ENCODE measurements around the gene PDK2.

Gene PDK2

GRCh38 chr17:50139950-50140885, 45.1 kb downstream of the PDK2 start:
- DNase-seq, result peak; percentile 73

DNA sequence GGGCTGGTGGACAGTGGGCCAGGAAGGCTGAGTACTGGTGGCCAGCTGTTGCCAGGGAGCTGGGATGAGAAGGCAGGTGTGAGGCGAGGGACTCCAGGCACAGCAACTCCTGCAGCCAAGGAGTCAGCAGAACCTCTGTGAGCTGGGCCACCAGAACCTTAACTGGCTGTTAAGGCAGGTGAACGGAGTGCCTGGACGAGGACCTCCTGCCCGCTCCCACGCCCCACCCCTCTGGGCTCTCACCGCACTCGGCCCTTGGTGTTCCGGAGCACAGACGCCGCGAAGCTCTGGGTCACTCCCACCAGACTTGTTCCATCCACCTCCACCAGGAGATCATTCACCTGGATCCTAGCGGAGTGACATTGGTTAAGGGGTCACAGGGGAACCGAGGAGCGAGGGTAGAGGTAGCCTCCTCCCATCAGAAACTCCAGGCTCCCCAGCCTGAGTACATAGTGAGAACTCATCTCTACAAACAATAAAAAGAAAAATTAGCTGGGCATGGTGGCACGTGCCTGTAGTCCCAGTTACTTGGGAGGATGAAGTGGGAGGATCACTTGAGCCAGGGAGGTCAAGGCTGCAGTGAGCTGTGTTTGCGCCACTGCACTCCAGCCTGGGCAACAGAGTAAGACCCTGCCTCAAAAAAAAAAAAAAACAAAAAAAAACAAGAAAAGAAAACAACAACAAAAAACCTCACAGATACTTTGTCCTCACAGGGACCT, 46.0 kb downstream of the PDK2 start:
- DNase-seq, result no peak

DNA sequence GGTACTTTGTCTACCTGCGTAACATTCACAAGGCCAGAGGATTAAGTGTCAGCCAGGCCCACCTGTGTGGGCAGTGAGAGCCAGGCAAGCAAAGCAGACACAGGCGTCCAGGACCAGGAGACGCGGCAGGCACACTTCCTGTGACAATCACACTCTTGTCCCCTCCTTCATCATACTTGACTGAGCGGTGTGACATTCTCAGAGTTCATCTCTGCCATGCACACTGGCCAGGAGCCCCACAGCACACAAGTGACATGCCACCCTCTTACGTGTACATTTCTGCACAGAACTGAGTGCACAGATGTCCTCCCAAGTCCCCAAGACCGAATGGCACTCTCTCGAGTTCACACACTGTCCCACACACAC, 46.6 kb downstream of the PDK2 start:
- no peak for DNase-seq

DNA sequence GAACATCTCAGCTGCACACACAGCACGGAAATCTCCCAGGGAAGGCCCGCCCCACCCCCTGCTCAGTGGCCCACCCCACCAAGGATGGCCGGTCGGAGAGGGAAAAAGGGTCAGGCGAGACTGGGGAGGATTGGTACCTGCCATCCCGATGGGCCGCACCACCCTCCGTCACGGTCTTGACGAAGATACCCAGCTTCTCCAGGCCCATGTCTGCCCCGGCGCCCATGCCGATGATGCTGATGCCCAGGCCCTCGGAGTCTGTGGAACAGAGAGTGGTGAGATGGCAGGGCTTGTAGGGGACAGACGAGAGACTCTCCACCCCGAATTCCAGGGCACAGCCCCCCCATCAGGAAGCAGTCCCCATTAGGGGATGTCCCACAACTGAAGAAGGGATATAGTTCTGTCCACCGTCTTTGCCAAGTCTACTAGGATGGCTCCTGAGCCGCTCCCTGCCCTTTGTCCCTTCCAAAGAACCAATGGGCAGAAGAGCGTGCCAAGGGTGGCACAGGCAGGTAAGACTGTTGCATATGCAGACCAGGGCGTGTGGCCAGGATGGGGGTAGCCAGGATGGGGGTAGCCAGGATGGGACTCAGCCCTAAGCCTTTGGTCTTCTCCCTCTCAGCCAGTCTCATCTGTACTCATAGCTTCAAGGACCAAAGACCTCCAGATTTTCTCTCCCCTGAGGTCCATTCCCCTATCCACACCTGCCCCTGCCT, 48.5 kb downstream of the PDK2 start:
- no peak for DNase-seq

DNA sequence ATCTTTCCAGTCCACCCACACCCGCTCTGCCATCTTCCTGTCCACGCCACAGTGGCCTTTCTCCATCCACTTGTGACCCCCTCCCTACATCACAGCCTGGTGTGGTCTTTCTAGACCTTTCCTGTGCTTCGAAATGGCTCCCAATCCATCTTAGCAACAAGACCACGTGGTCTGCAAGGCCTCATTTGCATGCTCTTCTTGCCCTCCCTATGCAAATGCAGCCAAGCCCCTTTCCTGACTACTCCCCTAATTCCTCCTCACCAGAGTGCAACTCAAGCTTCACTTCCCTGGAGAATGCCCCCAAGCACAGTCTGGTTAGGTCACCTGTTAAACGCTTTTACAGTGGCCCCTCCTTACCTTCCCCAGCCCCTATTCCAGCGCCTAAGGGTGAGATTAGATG, 49.2 kb downstream of the PDK2 start:
- DNase-seq, result no peak

DNA sequence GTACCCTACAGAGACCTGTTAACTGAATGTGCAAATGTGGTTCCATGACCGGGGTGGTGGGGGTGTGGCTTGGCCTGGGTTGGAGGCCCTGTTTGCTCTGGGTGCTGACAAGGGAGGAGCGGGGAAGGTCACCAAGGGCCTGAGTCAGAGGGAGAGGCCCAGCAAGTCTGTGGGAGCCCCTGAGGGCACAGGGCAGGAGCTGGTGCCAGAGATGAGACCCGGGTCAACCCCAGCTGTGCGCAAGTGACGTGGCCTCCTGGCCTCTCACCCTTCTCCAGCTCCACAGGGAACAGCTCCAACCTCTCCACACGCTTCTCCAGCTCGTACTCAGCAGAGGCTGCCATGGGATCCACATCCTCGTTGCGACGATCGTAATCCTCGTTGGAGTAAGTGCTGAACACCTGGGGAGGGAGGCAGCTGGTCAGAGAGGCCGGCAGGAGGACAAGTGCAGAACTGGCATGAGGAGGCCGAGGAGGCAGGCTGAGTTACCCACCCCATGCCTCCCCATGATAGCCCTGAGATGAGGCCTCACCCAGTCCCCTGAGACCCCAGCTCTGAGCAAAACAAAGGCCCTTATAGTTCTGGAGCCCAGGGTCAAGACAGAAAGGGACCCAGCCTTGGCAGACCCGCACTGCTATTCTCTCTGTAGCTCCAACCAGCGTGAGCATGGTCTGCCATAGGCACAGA, 49.8 kb downstream of the PDK2 start:
- no peak for DNase-seq

DNA sequence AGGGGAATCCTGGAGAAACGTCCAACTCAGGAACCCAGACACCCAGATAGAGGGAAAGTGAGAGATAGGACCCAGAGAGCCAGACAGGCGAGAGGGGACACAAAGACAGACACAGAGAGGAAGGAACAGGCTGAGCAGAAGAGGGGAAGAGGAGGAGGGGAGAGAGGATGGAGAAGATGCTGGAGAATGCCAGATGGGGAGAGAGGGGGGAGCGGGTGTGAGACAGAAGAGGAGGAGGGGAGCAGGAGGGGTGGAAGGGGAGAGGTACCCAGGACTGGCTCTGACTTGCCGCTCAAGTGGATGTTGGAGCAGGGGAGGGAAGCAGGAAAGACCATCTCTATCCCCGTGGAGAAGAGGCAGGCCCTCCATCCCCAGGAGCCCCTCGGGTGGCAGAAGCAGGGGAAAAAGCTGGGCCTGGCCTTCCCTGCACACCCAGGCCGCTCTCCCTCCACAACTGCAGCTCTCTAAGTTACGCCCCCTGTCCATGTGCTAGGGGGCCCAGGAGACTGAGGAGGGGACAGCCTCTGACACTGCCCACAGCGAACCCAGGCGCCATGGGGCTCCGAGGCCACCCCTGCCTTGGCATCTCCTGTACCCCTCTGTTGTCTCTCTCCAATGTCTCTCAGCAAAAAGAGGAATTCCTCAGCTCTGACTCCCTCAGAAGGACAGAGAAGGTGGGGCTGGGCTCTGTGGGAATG, 50.5 kb downstream of the PDK2 start:
- DNase-seq, result no peak

DNA sequence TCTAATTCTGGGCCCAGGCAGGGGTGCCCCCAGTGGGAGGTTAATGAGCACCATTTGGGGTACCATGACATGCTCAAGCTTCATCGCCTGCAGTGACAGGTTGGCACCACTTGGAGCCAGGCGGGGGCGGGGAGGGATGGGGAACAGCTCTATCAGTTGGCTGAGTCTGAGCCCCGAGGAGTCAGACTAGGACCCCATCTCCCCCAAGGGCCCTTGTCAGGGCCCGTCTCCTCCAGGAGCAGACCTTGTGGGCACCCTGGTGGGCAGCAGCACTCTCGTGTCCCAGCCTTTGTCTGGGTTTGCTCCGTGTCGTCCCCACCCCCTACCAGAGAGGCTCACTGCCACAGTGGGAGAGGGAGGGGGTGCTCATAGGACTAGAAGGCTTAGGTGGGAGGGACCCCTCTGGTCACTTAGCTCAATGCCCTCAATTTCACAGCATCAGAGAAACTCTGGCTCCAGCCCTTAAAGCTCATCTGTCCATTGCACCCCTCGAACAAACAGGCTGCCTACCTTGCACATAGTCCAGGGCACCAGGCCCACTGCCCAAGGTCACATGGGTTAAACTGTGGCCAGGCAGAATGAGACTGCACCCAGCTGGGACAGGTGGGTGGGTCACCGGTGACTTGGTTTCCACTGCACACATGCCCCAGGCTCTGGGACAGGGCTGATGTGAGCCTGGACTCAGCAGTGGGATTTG, 51.2 kb downstream of the PDK2 start:
- DNase-seq, result no peak

DNA sequence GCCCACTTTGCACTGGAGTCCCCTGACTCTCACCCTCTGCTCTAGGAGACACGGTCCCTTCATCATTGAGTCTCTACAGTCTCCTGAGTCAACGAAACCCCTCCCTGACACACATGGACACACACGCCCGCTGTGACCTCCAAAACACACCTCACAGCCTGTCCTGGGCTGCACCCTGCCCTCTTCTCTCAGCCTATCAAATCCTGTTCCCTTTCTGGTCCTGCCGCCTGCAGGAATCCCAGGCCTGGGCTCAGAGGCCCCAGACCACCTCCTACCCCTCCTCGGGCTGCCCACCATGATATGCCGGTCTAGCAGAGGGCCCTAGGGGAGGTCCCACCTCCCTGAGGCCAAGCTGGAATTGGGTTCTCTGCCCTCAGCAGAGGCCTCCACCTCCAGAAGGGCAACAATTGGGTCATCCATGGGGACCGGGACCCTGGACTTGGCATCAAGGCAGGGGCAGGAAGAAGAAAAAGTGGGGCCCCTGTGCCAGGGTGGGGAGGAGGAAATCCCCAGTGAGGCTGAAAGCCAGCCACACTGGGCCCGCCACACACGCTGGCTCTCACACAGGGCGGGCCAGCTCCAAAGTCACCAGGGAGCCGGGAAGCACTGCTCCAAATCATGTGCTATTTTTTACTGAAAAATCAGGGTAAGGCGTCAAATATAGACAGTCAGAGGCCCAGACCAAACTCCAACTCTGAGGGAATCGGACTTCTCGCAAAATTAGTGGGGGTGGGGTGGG, 51.9 kb downstream of the PDK2 start:
- DNase-seq, result no peak

DNA sequence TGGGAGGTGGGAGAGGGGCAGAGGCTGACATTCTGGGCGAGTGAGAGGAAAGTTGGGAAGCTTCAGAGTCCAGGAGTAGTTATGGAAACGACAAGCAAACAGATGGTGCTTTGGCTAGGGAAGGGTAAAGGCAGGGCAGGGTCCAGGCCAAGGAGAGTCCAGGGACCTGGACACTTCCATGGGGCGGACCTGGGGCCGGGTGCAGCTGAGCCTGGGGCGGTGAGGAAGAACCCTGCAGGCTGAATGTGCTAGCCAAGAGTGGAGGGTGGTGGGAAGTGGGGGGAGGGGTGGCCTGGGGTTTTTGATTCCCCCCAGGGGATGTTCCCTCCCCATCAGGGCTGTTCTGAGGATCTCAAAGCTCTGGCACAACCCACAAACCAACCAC, 52.7 kb downstream of the PDK2 start:
- DNase-seq, result no peak

- peak; percentile 65 for DNase-seq
These were observed 53.3 kb downstream of the PDK2 start for GRCh38 chr17:50148226-50149090.

- peak; percentile 41 for DNase-seq
These were observed 53.9 kb downstream of the PDK2 start for GRCh38 chr17:50149091-50149416.

- DNase-seq, result peak; percentile 73
These were observed 54.5 kb downstream of the PDK2 start for GRCh38 chr17:50149417-50150353.

- no peak for DNase-seq
These were observed 55.3 kb downstream of the PDK2 start, which contains the start of gene PPP1R9B for GRCh38 chr17:50150354-50151040. PPP1R9B (minus strand) TSS chr17:50150677; CDS start chr17:50150513, 164 bp downstream.

DNA sequence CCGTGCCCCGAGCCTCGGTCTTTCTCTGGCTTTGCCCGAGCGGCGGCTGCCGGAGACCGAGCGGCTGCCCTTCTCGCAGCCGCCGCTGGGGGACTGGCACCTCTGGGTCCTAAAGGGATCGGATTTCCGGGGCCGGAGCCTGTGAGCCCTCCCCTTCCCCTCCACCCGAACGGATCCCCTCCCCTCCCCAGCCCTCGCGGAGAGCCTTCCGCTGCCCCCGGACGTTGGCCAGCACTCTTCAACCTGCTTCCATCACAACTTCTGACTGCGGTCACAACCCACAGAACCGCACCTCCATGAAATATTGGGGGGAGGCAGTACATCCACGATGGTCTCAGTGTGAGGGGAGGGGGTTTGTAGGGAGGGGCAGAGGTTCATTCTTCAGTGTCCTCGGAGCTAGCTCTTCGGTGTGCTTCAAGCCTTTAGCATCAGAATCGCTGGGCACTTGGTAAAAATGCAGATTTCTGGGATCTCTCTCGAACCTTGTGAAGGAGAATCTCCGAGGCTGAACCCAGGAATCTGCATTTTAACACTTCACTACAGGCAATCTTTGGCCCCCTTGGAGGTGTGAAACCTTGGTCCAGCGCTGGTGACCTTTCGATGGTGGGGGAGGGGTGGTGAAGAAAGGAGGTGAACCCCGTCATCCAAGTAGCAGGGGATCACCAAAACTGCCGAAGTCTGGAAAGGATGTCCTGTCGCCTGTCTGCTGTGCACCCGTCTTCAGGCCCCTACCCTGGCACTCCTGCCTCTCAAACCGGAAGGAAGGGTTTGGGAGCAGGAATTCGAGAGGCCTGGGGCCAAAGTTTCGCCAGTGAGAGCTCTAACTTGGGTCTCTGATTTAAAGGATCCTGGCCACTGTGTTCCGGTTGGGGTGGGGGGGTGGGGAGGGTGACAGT, 56.1 kb downstream of the PDK2 start:
- DNase-seq, result peak; percentile 94

GRCh38 chr17:50151937-50152547, 56.9 kb downstream of the PDK2 start:
- peak; percentile 91 for DNase-seq

GRCh38 chr17:50152736-50153135, 57.6 kb downstream of the PDK2 start:
- DNase-seq, result no peak

Data from OCI-M1 (cell line).